ENCODE results near the gene SEMA3C.

Gene SEMA3C

DNA sequence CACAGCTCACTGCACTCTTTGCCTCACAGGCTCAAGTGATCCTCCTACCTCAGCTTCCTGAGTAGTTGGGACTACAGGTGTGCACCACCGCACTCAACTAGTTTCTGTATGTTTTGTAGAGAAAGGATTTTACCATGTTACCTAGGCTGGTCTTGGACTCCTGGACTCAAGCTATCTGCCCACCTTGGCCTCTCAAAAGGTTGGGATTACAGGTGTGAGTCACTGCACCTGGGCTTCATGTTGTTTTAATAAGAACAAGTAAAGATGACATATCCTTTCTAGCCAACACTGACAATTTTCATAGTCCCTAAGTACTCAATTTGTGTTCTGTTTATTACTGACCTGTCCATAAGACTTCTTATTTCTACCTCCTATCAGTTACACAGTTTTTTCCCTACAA lies 16.8 kb downstream of the SEMA3C start:
- TF ChIP-seq USF1 (IDR thresholded peaks at IDR 0.05) (no peak), TCF12 (IDR thresholded peaks at IDR 0.05; ENCODE audit: low read depth) (no peak), RAD21 (IDR thresholded peaks at IDR 0.05; ENCODE audit: low read depth) (no peak)

DNA sequence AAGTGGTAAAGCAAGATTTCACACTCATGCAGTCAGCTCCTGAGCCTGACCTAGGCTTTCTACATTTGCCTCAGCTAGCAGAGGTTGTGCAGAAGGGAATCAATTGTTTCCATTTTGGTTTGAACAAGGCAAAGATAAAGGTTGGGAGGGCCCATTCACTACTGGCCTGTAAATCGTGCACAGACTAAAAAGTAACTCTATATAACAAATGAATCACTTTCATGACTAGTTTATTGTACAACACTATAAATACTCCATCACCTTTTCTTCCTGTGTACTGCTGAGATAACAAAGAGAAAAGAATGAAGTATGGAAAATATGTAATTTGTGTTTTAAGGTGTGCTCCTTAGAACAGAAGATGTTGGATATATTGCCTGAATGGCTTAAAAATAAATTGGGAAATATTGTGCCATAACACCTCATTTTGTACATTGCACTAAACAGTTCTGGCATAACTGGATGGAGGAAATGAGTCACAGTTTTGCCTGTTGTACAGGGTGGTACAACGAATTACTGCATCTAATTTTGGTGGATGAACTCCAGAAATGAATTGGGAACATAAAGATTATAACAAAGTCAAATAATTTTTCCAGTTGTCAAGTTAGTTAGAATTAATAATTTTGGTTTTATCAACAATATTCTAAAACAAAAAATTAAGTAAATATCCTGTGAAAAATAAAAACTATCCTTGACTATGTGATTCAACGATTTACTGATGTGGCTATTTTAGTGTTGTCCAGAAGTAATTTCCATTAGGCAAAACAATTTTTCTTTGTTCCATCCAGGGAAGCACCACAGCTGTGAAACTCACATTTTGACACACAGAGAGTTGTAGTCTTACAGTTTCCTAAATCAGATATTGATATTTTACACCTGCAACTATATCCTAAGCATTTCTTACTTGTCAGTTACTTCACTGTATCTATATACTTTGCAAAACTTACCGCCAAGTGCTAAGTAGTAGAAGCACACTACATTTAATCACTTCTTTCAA lies 18.0 kb downstream of the SEMA3C start:
- TF ChIP-seq FOXM1 (IDR thresholded peaks at IDR 0.05; ENCODE audit: borderline replicate concordance, low read depth) (no peak), MAX (IDR thresholded peaks at IDR 0.05) (no peak), TAF1 (IDR thresholded peaks at IDR 0.05; ENCODE audit: low read depth) (no peak), EGR1 (IDR thresholded peaks at IDR 0.05) (no peak), CREB1 (IDR thresholded peaks at IDR 0.05; ENCODE audit: low read depth) (no peak), ZBTB7A (IDR thresholded peaks at IDR 0.05; ENCODE audit: low read depth) (no peak), TCF12 (IDR thresholded peaks at IDR 0.05; ENCODE audit: low read depth) (no peak), CEBPB (IDR thresholded peaks at IDR 0.05) (no peak), RAD21 (IDR thresholded peaks at IDR 0.05; ENCODE audit: low read depth) (no peak), USF1 (IDR thresholded peaks at IDR 0.05) (no peak), EP300 (IDR thresholded peaks at IDR 0.05; ENCODE audit: borderline replicate concordance) (no peak), NFIC (IDR thresholded peaks at IDR 0.05) (no peak)
- TF ChIP-seq, protein P1, sequence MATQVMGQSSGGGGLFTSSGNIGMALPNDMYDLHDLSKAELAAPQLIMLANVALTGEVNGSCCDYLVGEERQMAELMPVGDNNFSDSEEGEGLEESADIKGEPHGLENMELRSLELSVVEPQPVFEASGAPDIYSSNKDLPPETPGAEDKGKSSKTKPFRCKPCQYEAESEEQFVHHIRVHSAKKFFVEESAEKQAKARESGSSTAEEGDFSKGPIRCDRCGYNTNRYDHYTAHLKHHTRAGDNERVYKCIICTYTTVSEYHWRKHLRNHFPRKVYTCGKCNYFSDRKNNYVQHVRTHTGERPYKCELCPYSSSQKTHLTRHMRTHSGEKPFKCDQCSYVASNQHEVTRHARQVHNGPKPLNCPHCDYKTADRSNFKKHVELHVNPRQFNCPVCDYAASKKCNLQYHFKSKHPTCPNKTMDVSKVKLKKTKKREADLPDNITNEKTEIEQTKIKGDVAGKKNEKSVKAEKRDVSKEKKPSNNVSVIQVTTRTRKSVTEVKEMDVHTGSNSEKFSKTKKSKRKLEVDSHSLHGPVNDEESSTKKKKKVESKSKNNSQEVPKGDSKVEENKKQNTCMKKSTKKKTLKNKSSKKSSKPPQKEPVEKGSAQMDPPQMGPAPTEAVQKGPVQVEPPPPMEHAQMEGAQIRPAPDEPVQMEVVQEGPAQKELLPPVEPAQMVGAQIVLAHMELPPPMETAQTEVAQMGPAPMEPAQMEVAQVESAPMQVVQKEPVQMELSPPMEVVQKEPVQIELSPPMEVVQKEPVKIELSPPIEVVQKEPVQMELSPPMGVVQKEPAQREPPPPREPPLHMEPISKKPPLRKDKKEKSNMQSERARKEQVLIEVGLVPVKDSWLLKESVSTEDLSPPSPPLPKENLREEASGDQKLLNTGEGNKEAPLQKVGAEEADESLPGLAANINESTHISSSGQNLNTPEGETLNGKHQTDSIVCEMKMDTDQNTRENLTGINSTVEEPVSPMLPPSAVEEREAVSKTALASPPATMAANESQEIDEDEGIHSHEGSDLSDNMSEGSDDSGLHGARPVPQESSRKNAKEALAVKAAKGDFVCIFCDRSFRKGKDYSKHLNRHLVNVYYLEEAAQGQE (IDR thresholded peaks at IDR 0.05; ENCODE audit: low read depth) = no peak

DNA sequence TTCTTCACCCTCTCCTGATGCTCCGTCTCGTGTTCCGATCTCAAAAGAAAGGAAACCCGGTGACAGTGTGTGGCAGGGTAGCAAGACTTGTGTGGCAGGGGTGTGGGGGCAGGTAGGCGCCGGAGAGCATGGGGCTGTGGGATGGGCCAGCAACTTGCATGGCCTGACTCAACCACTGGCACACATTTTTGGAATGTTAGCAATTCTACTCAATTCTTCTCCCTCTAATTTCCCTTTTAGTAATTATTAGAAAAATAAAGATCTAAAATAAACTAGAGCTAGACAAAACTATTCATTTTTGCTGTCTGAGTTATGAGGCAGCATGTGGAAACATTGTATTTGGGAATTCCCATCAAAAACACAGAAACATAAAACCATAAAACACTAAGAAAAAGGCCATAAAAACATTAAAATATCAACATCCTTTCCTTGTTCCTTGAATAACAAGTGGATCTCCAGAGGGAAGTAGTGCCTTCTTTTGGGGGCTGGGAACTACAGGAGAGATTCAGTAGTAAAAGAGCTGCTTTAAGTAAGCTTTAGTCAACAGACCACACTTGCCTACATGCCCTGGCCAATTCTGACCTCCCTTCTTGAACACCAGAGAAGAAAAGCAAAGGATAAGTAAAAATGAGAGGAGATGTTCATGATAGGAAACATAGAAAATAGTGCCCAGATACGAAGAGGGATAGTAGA lies 21.8 kb downstream of the SEMA3C start:
- TF ChIP-seq EP300 (IDR thresholded peaks at IDR 0.05; ENCODE audit: borderline replicate concordance) (no peak), YY1 (IDR thresholded peaks at IDR 0.05; ENCODE audit: low read depth) (no peak), CEBPB (IDR thresholded peaks at IDR 0.05) (no peak), TAF1 (IDR thresholded peaks at IDR 0.05; ENCODE audit: low read depth) (no peak), USF1 (IDR thresholded peaks at IDR 0.05) (no peak), CREB1 (IDR thresholded peaks at IDR 0.05; ENCODE audit: low read depth) (no peak), RAD21 (IDR thresholded peaks at IDR 0.05; ENCODE audit: low read depth) (no peak), MAX (IDR thresholded peaks at IDR 0.05) (no peak), TCF12 (IDR thresholded peaks at IDR 0.05; ENCODE audit: low read depth) (no peak), FOXM1 (IDR thresholded peaks at IDR 0.05; ENCODE audit: borderline replicate concordance, low read depth) (no peak), EGR1 (IDR thresholded peaks at IDR 0.05) (no peak), ZBTB7A (IDR thresholded peaks at IDR 0.05; ENCODE audit: low read depth) (no peak), TEAD4 (IDR thresholded peaks at IDR 0.05) (no peak), NFIC (IDR thresholded peaks at IDR 0.05) (no peak)
- TF ChIP-seq, protein P1 (IDR thresholded peaks at IDR 0.05; ENCODE audit: low read depth) = no peak

DNA sequence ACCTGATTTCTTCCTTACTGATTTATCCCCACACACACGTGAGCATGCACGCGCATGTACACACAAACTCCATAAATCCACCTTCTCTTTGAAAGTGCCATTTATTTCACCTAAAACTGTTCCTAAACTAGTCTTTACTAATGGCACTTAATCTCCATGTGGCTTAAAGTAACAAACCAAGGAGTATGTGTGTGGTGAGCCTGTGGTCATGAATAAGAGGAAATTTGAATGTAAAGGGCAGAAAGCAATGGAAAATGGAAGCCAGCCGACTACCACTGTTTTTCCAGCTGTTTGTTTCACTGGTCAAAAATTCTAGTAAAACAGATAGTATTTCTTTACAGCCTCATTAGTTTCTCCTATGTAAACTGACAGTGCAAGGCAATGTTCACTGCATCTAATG lies 23.8 kb downstream of the SEMA3C start:
- no peak for TF ChIP-seq RAD21 (IDR thresholded peaks at IDR 0.05; ENCODE audit: low read depth)
- no peak for TF ChIP-seq MAX (IDR thresholded peaks at IDR 0.05)
- no peak for TF ChIP-seq NFIC (IDR thresholded peaks at IDR 0.05)
- no peak for TF ChIP-seq TAF1 (IDR thresholded peaks at IDR 0.05; ENCODE audit: low read depth)
- no peak for TF ChIP-seq ZBTB7A (IDR thresholded peaks at IDR 0.05; ENCODE audit: low read depth)
- TF ChIP-seq CEBPB (IDR thresholded peaks at IDR 0.05) = no peak

DNA sequence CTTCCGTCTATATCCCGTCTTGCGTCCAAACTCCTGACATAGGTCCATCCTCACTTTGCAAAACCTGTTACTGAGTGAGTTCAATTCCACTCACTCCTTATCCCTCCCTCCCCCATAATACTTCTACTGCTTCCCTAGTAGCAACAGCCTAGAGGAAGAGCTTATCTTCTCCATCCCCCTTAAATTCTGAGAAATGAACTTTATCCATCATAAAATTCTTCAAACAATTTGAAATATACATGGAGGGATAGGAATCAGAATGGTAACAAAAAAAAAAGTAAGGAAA lies 27.6 kb downstream of the SEMA3C start:
- TF ChIP-seq CEBPB (IDR thresholded peaks at IDR 0.05) = no peak
- TF ChIP-seq TEAD4 (IDR thresholded peaks at IDR 0.05) = no peak
- TF ChIP-seq, protein P1 (IDR thresholded peaks at IDR 0.05; ENCODE audit: low read depth) = no peak
- TF ChIP-seq TAF1 (IDR thresholded peaks at IDR 0.05; ENCODE audit: low read depth) = no peak
- TF ChIP-seq TCF12 (IDR thresholded peaks at IDR 0.05; ENCODE audit: low read depth) = no peak
- TF ChIP-seq EP300 (IDR thresholded peaks at IDR 0.05; ENCODE audit: borderline replicate concordance) = no peak
- no peak for TF ChIP-seq MAX (IDR thresholded peaks at IDR 0.05)
- no peak for TF ChIP-seq ZBTB7A (IDR thresholded peaks at IDR 0.05; ENCODE audit: low read depth)
- TF ChIP-seq CREB1 (IDR thresholded peaks at IDR 0.05; ENCODE audit: low read depth) = no peak
- TF ChIP-seq RAD21 (IDR thresholded peaks at IDR 0.05; ENCODE audit: low read depth) = no peak
- no peak for TF ChIP-seq FOXM1 (IDR thresholded peaks at IDR 0.05; ENCODE audit: borderline replicate concordance, low read depth)

Measured in Ishikawa (cell line).